Forelimb muscle (tissue), 1 donor: Measurements from ENCODE around the gene LACTBL1. TPM values are rescaled to one million over a fixed set of nuclear protein-coding genes. Genes with fewer than 3 reads are reported as not detected.
"Not testable (repeated sequence)": the region's sequence is repeated elsewhere in the genome, so short reads cannot be mapped to it uniquely, and the experiment has no call there.

Source experiments
- DNase-seq: peaks from one replicate; pipeline ENCODE4 v3.0.0-alpha.2; 2013; ENCODE audit warnings: low read depth
- polyA plus RNA-seq: library from polyadenylated mRNA; unstranded; fragments of 120-200 nt; gene quantifications from one replicate; pipeline ENCODE4 v1.2.1, GENCODE V29; 2013; ENCODE audit not compliant: insufficient read length

LACTBL1 gene
- polyA plus RNA-seq: not detected

- no peak for DNase-seq
Observed at GRCh38 chr1:22972760-22973159, at the start of gene LACTBL1. Gene LACTBL1 (minus strand): TSS chr1:22972866. CDS start chr1:22972316, 550 bp downstream.

DNA sequence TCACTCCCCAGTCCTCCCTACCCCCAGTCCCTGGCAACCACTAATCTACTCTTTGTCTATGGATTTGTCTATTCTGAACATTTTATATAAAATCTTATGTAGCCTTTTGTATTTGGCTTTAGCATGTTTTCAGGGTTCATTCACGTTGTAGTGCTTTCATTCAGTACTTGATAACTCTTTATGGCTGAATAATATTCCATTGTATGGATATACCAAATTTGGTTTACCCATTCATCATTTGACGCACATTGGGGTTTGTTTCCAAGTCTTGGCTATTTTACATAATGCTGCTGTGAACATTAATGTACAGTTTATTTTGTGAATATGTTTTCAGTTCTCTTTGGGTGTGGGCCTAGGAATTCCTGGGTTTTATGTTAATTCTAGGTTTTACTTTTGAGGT is 49.2 kb upstream of the LACTBL1 start:
- DNase-seq: no peak

DNA sequence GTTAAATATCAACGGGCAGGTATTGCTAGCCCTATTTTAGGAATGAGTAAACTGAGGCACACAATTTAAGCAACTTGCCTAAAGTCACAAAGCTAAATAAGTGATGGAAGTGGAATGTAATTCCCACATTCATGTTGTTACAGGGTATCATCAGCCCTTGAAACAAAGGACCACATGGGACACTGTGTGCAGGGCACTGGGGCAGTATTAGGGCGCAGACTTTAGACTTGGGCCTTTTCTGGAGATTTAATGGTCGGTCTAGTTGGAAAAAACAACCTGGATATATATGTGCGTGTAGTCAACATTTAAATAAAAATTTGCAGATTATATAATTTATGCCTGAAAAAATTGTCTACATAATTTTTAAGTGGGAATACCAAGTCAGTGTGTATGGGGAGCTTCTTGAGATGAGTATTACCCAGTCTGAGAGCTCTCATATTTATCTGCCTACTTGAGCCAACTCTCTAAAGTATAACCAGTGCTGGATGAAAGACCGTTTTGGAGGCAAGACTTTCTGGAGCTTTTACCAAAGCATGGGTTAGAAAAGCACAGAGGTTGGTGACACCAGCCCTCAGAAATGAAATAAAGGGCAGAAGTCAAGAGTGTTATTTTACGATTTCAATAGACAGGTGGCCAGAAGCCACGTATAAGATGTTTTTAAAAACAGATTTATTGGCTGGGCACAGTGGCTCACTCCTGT is 48.2 kb upstream of the LACTBL1 start:
- DNase-seq: no peak

GRCh38 chr1:23019863-23020625 is 47.4 kb upstream of the LACTBL1 start:
- peak; percentile 11 for DNase-seq

DNA sequence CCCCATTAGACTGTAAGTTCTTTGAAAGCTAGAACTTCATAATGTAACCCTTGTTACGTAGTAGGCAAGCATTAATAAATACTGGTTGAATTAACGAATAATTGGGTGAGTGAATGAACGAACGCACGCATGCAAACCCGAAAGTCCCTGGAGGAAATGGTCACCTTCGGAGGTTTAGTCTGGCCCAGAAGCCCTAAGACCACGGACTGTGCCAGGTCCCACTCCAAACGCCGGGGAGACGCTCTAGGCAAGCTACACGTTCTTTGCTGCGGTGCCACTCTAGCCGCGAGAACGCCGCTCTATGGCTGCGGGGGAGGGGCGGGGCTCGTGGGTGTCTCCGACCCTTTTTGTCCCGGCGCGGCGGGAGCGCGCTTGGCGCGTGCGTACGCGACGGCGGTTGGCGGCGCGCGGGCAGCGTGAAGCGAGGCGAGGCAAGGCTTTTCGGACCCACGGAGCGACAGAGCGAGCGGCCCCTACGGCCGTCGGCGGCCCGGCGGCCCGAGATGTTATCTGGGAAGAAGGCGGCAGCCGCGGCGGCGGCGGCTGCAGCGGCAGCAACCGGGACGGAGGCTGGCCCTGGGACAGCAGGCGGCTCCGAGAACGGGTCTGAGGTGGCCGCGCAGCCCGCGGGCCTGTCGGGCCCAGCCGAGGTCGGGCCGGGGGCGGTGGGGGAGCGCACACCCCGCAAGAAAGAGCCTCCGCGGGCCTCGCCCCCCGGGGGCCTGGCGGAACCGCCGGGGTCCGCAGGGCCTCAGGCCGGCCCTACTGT is 46.6 kb upstream of the LACTBL1 start, which contains the start of gene KDM1A:
Gene KDM1A (plus strand): TSS at position 375 of the 769 bp plus-strand sequence. CDS start 129 bp downstream, at position 504.
- DNase-seq: peak; percentile 84

- peak; percentile 5 for DNase-seq
Observed at GRCh38 chr1:23018661-23019093, 46.0 kb upstream of the LACTBL1 start.

- no peak for DNase-seq
Observed at GRCh38 chr1:23013657-23014056, 41.0 kb upstream of the LACTBL1 start.

- DNase-seq: not testable (repeated sequence)
Observed at GRCh38 chr1:23010025-23010424, 37.4 kb upstream of the LACTBL1 start.

DNA sequence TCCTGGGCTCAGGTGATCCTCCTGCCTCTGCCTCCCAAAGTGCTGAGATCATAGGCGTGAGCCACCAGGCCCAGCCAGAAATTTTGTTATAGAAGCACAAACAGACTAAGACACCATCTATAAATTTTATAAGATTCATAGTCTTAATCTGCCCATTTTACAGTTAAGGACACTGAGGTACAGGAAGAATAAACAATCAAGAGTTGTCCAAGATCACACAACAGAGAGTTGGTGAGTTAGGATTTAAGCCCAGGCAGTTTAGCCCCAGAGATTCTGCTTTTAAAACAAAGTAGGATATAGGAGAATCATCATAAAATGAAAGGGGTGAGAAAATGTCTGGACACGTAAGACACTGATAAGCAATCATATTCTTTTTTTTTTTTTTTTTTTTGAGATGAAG is 36.2 kb upstream of the LACTBL1 start:
- no peak for DNase-seq

- DNase-seq: no peak
Observed at GRCh38 chr1:23007106-23007505, 34.4 kb upstream of the LACTBL1 start.

DNA sequence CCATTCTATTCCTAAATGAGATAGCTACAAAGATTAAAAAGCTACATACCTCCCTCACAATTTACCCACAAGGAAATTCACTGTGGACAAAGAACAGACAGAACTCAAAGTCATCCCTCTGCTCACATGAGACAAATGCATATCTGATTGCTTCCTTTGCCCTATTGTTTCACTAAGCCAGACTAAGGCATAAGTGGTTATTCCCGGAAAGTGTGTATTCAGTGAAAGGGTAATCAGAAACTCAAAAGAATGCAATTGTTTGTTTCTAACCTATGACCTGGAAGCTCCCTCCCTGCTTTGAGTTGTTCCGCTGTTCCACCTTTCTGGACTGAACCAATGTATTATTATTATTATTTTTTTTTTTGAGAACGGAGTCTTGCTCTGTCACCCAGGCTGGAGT is 32.1 kb upstream of the LACTBL1 start:
- not testable (repeated sequence) for DNase-seq

GRCh38 chr1:23004112-23004511 is 31.4 kb upstream of the LACTBL1 start:
- DNase-seq: no peak

GRCh38 chr1:23002218-23002617 is 29.6 kb upstream of the LACTBL1 start:
- DNase-seq: not testable (repeated sequence)

GRCh38 chr1:23000133-23000532 is 27.5 kb upstream of the LACTBL1 start:
- not testable (repeated sequence) for DNase-seq

GRCh38 chr1:22997528-22997927 is 24.9 kb upstream of the LACTBL1 start:
- not testable (repeated sequence) for DNase-seq

GRCh38 chr1:22995774-22996173 is 23.1 kb upstream of the LACTBL1 start:
- no peak for DNase-seq

DNA sequence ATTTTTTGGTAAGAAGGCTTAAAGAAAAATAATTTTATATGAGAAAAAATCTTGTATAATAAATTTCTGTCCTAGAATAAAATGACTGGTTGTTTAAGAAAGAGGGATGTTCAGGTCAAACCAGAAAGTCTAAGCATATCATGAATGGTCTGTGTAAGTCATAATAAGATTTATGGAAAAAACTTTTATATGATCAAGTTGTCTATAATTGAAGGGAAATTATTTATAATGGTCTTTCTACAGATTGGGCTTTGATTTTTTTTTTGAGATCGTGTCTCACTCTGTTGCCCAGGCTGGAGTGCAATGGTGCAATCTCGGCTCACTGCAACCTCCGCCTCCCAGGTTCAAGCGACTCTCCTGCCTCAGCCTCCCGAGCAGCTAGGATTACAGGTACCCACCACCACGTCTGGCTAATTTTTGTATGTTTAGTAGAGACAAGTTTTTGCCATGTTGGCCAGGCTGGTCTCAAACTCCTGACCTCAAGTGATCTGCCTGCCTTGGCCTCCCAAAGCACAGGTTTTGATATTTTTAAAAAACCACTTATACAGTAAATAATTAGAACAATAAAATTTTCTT is 20.6 kb upstream of the LACTBL1 start:
- not testable (repeated sequence) for DNase-seq

DNA sequence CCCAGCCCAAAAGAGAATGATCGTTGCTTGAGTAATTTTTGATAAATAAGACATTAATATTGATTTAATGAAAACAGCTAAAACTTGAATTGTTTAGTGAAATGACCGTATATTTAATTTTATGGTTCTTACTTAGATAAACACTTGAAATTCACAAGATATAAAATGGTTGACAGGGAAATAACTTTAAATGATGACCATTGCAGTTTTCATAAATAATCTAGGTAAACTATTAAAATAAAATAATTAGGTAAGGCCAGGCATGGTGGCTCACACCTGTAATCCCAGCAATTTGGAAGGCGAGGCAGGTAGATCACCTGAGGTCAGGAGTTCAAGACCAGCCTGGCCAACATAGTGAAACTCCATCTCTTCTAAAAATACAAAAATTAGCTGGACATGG is 19.7 kb upstream of the LACTBL1 start:
- not testable (repeated sequence) for DNase-seq

- DNase-seq: no peak
Observed at GRCh38 chr1:22983944-22984343, 11.3 kb upstream of the LACTBL1 start.

GRCh38 chr1:22980471-22980790 is 7.8 kb upstream of the LACTBL1 start:
- DNase-seq: not testable (repeated sequence)

GRCh38 chr1:22978299-22978698 is 5.6 kb upstream of the LACTBL1 start:
- no peak for DNase-seq
